Fibroblast of skin of scalp (primary cell): Measurements from ENCODE around the gene THAP6. TPM values are rescaled to one million over a fixed set of nuclear protein-coding genes. Genes with fewer than 3 reads are reported as not detected.
A peak's percentile ranks its signal among the peaks of the same experiment; 100 is the strongest.
"Not testable (repeated sequence)": the region's sequence is repeated elsewhere in the genome, so short reads cannot be mapped to it uniquely, and the experiment has no call there.

Source experiments
- DNase-seq: peaks from one replicate; pipeline ENCODE4 v3.0.0-alpha.2; 2013
- polyA plus RNA-seq, 2 experiments: library from polyadenylated mRNA; unstranded; fragments of 120-200 nt; gene quantifications; one replicate each; pipeline ENCODE4 v1.2.1, GENCODE V29; 2013; ENCODE audit not compliant: insufficient read length in 2 of 2

THAP6 gene
- polyA plus RNA-seq (2013, experiment 1 of 2; ENCODE audit: insufficient read length): 8.0 TPM
- 7.3 TPM for polyA plus RNA-seq (2013, experiment 2 of 2; ENCODE audit: insufficient read length)

GRCh38 chr4:75514131-75514948 lies at the start of gene THAP6, which contains the start of gene RCHY1:
TSS of gene THAP6 (plus strand) at chr4:75514473. CDS start at chr4:75515453, 980 bp downstream.
TSS of gene RCHY1 (minus strand) at chr4:75514403. CDS start at chr4:75514286, 117 bp downstream.
- DNase-seq: peak; percentile 96

GRCh38 chr4:75469896-75470295 lies 44.4 kb upstream of the THAP6 start:
- no peak for DNase-seq

GRCh38 chr4:75470738-75471137 lies 43.5 kb upstream of the THAP6 start:
- no peak for DNase-seq

GRCh38 chr4:75477201-75477600 lies 37.1 kb upstream of the THAP6 start:
- DNase-seq: peak; percentile 3

- no peak for DNase-seq
These were observed 30.1 kb upstream of the THAP6 start for GRCh38 chr4:75484190-75484589.

GRCh38 chr4:75490155-75490554 lies 24.1 kb upstream of the THAP6 start:
- DNase-seq: peak; percentile 19

- no peak for DNase-seq
These were observed 19.7 kb upstream of the THAP6 start for GRCh38 chr4:75494563-75494962.

- no peak for DNase-seq
These were observed 18.8 kb upstream of the THAP6 start for GRCh38 chr4:75495476-75495875.

- no peak for DNase-seq
These were observed 17.9 kb upstream of the THAP6 start for GRCh38 chr4:75496406-75496805.

- peak; percentile 27 for DNase-seq
These were observed 17.1 kb upstream of the THAP6 start for GRCh38 chr4:75497133-75497532.

- peak; percentile 18 for DNase-seq
These were observed 16.2 kb upstream of the THAP6 start for GRCh38 chr4:75498041-75498440.

GRCh38 chr4:75499900-75500299 lies 14.4 kb upstream of the THAP6 start:
- DNase-seq: no peak

- DNase-seq: no peak
These were observed 11.6 kb upstream of the THAP6 start for GRCh38 chr4:75502671-75503070.

- DNase-seq: no peak
These were observed 8.6 kb upstream of the THAP6 start for GRCh38 chr4:75505630-75506029.

GRCh38 chr4:75509592-75509991 lies 4.7 kb upstream of the THAP6 start:
- not testable (repeated sequence) for DNase-seq

- DNase-seq: no peak
These were observed 2.4 kb upstream of the THAP6 start for GRCh38 chr4:75511841-75512240.

GRCh38 chr4:75512386-75513211 lies 1.7 kb upstream of the THAP6 start:
- DNase-seq: peak; percentile 23

GRCh38 chr4:75513526-75514130 lies 645 bp upstream of the THAP6 start:
- DNase-seq: no peak

GRCh38 chr4:75514949-75515612 lies 808 bp downstream of the THAP6 start:
- DNase-seq: no peak

GRCh38 chr4:75516144-75516543 lies 1.9 kb downstream of the THAP6 start:
- no peak for DNase-seq

- not testable (repeated sequence) for DNase-seq
These were observed 5.2 kb downstream of the THAP6 start for GRCh38 chr4:75519452-75519851.

- no peak for DNase-seq
These were observed 10.8 kb downstream of the THAP6 start for GRCh38 chr4:75525086-75525485.
